Body of pancreas (tissue), 4 donors: ENCODE data around the gene LCE3E.

Experiments used
- CTCF ChIP-seq, 7 experiments: fragments of 450-650 bp in 4 of 7; fragments of 200-600 bp in 3 of 7; sonication (generic) in 3 of 7; IDR thresholded peaks; one replicate each; pipeline ENCODE4 v1.5.1; 2016 to 2019; ENCODE audit warnings: antibody characterized with exemption in 7 of 7
- POLR2A ChIP-seq, 3 donors: fragments of 450-650 bp; IDR thresholded peaks; one replicate each; pipeline ENCODE4 v1.6.1; 2016; ENCODE audit warnings: antibody characterized with exemption in 3 of 3, mild to moderate bottlenecking in 2 of 3

- TF ChIP-seq CTCF (IDR thresholded peaks at IDR 0.05) (no peak), POLR2A (IDR thresholded peaks at IDR 0.05) (no peak)
Observed at GRCh38 chr1:152565115-152565514, 1.5 kb downstream of the LCE3E start.
